Measurements from ENCODE around the gene HTATSF1.

The HTATSF1 gene, protein sequence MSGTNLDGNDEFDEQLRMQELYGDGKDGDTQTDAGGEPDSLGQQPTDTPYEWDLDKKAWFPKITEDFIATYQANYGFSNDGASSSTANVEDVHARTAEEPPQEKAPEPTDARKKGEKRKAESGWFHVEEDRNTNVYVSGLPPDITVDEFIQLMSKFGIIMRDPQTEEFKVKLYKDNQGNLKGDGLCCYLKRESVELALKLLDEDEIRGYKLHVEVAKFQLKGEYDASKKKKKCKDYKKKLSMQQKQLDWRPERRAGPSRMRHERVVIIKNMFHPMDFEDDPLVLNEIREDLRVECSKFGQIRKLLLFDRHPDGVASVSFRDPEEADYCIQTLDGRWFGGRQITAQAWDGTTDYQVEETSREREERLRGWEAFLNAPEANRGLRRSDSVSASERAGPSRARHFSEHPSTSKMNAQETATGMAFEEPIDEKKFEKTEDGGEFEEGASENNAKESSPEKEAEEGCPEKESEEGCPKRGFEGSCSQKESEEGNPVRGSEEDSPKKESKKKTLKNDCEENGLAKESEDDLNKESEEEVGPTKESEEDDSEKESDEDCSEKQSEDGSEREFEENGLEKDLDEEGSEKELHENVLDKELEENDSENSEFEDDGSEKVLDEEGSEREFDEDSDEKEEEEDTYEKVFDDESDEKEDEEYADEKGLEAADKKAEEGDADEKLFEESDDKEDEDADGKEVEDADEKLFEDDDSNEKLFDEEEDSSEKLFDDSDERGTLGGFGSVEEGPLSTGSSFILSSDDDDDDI

GRCh38 chrX:136497556-136498052 lies at the start of gene HTATSF1:
Gene HTATSF1 (plus strand): TSS chrX:136497592. CDS start chrX:136497685, 93 bp downstream.
- DNase-seq = no peak

DNA sequence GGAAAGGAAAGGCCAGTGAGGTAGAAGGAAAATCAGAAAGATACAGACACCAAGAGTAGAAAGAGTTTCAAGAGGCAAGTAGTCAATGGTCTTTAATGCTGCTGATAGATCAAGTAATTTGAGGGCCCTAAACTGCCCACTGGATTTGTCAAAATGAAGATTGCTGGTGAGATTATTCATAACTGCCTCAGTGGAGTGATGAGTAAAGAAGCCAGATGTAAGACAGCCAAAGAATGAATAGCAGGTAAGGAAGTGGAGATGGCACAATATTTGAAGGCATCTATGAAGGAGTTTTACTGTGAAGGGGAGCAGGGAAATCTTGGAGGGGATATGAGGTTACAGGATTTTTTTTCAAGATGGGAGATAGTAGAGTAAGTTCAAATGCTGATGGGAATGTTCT lies 49.4 kb upstream of the HTATSF1 start:
- no peak for DNase-seq

GRCh38 chrX:136450050-136450830 lies 47.2 kb upstream of the HTATSF1 start:
- DNase-seq = no peak

DNA sequence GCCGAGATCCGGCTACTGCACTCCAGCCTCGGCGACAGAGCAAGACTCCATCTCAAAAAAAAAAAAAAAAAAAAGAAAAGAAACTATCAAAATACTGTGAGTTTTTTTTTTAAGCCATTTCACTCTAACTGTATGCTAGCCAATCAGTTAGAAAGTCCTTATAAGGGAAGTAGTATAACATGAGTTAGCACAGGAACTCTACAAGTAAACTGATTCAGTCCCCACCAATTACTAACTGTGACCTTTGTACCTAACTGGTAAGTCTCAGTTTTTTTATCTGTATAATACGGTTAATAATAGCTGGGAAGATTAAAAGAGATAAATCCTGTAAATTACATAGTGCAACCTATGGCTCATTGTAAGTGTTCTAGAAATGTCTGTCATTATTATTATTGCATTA lies 44.8 kb upstream of the HTATSF1 start:
- DNase-seq = no peak

DNA sequence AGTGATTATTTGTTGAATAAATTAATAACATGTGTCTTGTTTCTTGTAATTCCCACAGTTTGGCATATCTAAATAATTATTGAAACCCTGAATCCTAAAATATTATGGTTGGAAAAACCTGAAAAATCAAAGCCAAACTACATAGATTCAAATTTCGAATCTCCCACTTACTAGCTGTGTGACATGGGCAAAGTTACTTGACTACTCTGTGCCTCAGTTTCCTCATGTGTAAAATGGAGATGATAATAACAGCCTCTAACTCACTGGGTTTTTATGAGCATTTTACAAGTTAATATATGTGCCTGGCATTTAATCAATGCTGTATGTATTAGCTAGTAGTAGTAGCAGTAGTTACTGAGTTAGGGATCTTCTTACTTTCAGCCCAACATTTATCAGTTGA lies 44.3 kb upstream of the HTATSF1 start:
- DNase-seq = no peak

DNA sequence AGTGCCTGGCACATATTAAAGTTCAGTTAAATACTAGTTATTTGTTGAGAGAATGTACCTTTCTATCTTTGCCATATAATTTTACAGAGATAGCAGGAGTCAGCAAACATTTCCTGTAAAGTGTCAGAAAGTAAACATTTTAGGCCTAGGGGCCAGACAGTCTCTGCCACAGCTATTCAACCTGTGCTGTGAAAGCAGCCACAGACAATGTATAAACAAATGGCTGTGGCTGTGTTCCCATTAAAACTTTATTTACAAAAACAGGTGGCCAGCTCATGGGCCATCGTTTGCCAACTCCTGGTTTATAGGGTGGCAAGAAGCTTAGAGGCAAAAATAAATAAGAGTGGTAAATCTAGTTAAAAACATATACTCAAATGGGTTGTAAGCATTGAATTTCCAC lies 43.6 kb upstream of the HTATSF1 start:
- DNase-seq = no peak

DNA sequence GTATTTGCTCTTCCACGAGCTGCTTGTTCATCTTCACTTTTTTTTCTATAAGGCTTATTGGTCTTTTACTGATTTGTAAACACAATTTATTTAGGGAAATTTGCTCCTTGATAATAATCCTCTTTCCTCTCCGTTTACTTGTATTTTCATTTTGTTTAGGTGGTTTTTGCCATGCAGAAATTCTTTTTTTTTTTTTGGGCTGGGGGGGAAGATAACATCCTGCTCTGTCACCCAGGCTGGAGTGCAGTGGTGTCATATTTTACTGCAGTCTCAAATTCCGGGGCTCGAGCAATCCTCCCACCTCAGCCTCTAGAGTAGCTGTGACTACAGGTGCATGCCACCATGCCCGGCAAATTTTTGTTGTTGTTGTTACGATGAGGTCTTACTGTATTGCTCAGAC lies 41.3 kb upstream of the HTATSF1 start:
- no peak for DNase-seq

GRCh38 chrX:136457303-136457917 lies 40.0 kb upstream of the HTATSF1 start:
- no peak for DNase-seq

- no peak for DNase-seq
Observed at GRCh38 chrX:136464589-136464988, 32.8 kb upstream of the HTATSF1 start.

DNA sequence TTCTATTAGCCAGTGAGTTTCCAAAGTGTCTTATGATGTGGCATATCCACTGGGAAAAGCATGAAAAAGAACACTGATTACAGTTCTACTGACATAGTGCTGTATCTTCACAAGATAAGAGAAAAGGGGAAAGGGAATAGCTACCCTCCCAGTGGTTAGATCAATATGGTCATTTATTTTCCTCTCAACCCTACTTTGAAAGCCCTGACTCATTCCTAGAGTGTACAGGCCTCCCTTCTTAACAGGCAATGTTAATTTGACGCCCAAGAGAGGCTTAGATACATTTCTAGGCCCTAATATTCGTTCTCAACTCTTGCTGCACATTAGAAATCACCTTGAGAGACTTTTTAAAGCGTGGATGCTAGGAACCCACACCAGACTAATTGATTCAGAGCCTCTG lies 30.1 kb upstream of the HTATSF1 start:
- DNase-seq = no peak

DNA sequence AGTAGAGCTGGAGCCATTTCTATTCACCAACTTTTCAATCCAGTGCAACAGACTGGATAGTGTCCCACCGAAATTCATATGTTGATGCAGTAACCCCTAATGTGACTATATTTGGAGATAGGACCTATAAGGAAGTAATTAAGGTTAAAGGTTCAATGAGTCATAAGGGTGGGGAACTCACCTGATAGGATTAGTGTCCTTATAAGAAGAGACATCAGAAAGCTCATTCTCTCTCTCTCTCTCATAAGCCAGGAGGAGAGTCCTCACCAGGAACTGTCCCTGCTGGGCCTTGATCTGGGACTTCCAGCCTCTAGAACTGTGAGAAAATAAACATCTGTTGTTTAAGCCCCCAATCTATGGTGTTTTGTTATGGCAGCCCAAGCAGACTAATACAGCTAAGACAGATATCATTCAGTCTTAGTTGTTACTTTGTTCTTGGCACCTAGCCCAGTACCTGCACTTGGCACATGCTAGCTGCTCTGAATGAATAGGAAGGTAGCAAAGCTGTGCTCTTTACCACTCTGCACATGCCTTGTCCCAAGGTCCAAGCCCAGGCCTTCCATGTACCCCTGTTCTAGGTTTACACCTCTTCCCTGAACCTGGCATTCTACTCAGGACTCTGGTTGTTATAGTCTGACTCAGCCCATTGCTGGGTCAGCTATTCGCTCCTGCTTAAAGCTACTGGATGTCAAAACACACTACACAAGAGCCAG lies 28.8 kb upstream of the HTATSF1 start:
- DNase-seq = no peak

DNA sequence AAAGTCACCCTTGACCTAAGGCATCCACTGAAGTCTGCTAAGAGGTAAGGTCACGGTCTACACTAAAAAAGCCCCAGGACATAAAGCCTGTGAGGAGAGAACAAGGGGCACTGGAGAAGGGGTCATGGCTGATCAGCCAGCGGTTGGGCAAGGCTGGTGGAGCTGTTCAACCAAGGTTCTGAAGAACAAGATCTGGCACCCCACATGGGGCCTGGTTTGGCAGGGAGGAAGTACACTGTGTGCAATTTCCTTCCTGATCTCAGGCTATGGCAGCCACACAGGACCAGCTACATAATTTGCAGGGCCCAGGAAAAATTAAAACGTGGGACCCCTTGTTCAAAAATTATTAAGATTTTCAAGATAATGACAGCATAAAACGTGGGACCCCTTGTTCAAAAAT lies 23.7 kb upstream of the HTATSF1 start:
- no peak for DNase-seq

GRCh38 chrX:136475236-136475635 lies 22.2 kb upstream of the HTATSF1 start:
- no peak for DNase-seq

- no peak for DNase-seq
Observed at GRCh38 chrX:136476501-136476900, 20.9 kb upstream of the HTATSF1 start.

DNA sequence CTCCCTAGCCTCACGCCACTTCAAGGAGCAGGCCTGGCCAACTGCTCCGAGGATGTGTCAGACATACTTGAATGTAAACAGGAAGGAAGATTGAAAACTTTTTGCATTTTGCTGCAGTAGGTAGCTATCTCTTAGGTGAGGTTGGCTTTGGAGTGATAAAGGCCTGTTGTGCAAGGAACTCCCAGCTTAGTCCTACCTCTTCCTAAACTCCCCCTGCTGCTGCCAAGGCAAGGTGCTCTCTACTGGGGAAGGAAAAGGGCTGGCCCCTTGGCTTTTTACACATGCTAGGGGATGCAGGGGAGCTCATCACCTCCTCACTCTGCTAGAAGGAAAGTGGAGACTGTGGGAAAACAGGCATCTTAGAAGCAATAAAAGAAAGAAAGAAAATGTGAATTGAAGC lies 20.4 kb upstream of the HTATSF1 start:
- DNase-seq = no peak

- DNase-seq = no peak
Observed at GRCh38 chrX:136480383-136480782, 17.0 kb upstream of the HTATSF1 start.

GRCh38 chrX:136487647-136488046 lies 9.7 kb upstream of the HTATSF1 start, which contains the start of gene BRS3:
Gene BRS3 (plus strand): TSS chrX:136487947. CDS start chrX:136488115, 168 bp downstream.
- DNase-seq = no peak

DNA sequence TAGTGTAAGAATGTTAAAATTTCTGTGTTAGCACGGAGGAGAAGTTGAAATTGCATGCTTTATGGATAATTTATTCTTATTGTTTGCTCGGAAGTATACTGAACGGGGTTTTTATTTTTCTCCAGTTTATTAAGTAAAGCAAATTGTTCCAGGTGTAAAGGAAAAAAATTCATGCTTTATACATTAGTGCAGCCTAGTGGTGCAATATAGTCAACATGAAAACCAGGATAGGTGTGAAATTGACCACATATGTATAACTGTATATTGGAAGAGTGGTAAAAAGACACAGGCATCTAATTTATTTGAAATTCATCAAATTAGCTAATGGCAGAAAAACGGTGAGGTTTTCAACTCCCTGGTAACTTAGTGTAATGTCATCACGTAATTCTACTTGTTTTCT lies 8.7 kb upstream of the HTATSF1 start:
- DNase-seq = no peak

DNA sequence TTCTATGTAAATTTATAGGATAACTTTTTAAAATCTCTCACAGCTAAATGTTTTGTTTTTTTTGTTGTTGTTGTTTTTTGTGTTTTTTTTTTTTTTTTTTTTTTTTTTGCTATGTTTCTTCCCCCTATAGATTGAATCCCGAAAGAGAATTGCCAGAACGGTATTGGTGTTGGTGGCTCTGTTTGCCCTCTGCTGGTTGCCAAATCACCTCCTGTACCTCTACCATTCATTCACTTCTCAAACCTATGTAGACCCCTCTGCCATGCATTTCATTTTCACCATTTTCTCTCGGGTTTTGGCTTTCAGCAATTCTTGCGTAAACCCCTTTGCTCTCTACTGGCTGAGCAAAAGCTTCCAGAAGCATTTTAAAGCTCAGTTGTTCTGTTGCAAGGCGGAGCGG lies 5.6 kb upstream of the HTATSF1 start:
- DNase-seq = no peak

GRCh38 chrX:136493011-136493410 lies 4.4 kb upstream of the HTATSF1 start:
- no peak for DNase-seq

- no peak for DNase-seq
Observed at GRCh38 chrX:136495043-136495442, 2.3 kb upstream of the HTATSF1 start.

DNA sequence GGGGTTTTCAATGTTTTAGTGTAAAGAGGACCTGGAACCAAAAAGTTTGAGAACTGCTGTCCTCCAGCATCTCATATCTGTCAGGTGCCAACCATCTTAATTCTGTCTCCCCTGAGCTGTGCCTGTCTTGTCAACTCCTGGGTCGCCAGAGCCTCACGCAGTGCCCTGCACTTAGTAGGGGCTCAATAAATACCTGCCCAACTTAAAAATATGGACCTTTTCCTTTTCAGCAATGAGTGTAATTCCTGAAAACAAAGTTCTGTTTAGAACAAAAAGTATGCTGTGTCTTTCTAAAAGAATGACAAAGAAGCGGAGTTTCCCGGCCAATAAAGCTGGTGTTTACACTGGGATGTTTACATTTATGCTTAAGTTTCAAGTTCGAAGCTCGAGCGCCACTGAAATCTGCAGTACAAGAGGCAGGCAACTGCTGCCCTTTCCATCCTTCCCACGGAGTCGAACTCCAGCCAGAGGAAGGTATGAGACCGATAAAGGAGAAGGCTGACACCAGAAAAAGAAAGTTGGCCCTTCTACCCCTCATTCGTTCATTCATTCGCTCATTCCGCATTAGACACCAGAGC lies 1.1 kb upstream of the HTATSF1 start:
- DNase-seq = no peak
